ENCODE results near the gene RNF126.

- TF ChIP-seq, protein P1, sequence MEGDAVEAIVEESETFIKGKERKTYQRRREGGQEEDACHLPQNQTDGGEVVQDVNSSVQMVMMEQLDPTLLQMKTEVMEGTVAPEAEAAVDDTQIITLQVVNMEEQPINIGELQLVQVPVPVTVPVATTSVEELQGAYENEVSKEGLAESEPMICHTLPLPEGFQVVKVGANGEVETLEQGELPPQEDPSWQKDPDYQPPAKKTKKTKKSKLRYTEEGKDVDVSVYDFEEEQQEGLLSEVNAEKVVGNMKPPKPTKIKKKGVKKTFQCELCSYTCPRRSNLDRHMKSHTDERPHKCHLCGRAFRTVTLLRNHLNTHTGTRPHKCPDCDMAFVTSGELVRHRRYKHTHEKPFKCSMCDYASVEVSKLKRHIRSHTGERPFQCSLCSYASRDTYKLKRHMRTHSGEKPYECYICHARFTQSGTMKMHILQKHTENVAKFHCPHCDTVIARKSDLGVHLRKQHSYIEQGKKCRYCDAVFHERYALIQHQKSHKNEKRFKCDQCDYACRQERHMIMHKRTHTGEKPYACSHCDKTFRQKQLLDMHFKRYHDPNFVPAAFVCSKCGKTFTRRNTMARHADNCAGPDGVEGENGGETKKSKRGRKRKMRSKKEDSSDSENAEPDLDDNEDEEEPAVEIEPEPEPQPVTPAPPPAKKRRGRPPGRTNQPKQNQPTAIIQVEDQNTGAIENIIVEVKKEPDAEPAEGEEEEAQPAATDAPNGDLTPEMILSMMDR (IDR thresholded peaks at IDR 0.05; ENCODE audit: poor library complexity, severe bottlenecking) = no peak
- TF ChIP-seq EZH2 (IDR thresholded peaks at IDR 0.05; ENCODE audit: borderline replicate concordance, insufficient read depth, low read length, poor library complexity, severe bottlenecking) = no peak
- no peak for TF ChIP-seq MXI1 (conservative IDR thresholded peaks at IDR 0.05; ENCODE audit: poor library complexity, severe bottlenecking)
These were observed 31.7 kb upstream of the RNF126 start for GRCh38 chr19:694481-695351.

Measured in neural cell (in vitro differentiated cells).